Thyroid gland (tissue), 4 donors: Measurements from ENCODE around the gene PSMA6.
"Not testable (repeated sequence)": the region's sequence is repeated elsewhere in the genome, so short reads cannot be mapped to it uniquely, and the experiment has no call there.

Source experiments
- CTCF ChIP-seq, 6 experiments: fragments of 200-600 bp in 3 of 6; fragments of 450-650 bp in 3 of 6; sonication (generic) in 3 of 6; IDR thresholded peaks; one replicate each; pipeline ENCODE4 v1.5.1; 2016 to 2019; ENCODE audit warnings: antibody characterized with exemption in 6 of 6, mild to moderate bottlenecking in 2 of 6, inconsistent platforms in 1 of 6, moderate library complexity in 1 of 6
- POLR2A ChIP-seq, 2 donors: fragments of 450-650 bp; IDR thresholded peaks; one replicate each; pipeline ENCODE4 v1.6.1; 2017; ENCODE audit warnings: antibody characterized with exemption in 2 of 2, mild to moderate bottlenecking in 2 of 2, moderate library complexity in 1 of 2

- not testable (repeated sequence) for TF ChIP-seq CTCF, POLR2A (IDR thresholded peaks at IDR 0.05)
Observed at GRCh38 chr14:35336171-35336493, 44.0 kb downstream of the PSMA6 start.
